PFSK-1 (cell line): ENCODE measurements around the gene BNIP5.

Source experiments
- FOXP2 ChIP-seq: optimal IDR thresholded peaks from 2 replicates; pipeline ENCODE3; 2011; ENCODE audit warnings: borderline replicate concordance, control low read depth, inconsistent platforms; ENCODE audit not compliant: insufficient read depth; ENCODE audit errors: extremely low read length, extremely low read depth
- POLR2AphosphoS5 ChIP-seq: IDR thresholded peaks from 2 replicates; pipeline ENCODE4 v1.6.1; 2012; ENCODE audit warnings: low read depth, mild to moderate bottlenecking, control low read depth, low read length, moderate library complexity
- REST ChIP-seq, 2 experiments: IDR thresholded peaks; 2 replicates each; pipeline versions ENCODE4 v1.6.1 to v1.8.0; 2011 to 2012; ENCODE audit warnings: low read depth in 2 of 2, low read length in 2 of 2, control low read depth in 1 of 2, inconsistent platforms in 1 of 2, mild to moderate bottlenecking in 1 of 2, moderate library complexity in 1 of 2; ENCODE audit not compliant: insufficient read depth in 1 of 2
- SIN3A ChIP-seq: IDR thresholded peaks from 2 replicates; pipeline ENCODE4 v1.6.1; 2012; ENCODE audit warnings: mild to moderate bottlenecking, low read length, moderate library complexity, borderline replicate concordance; ENCODE audit not compliant: insufficient read depth
- TAF1 ChIP-seq: IDR thresholded peaks from 2 replicates; pipeline ENCODE4 v1.6.1; 2012; ENCODE audit warnings: low read length, control low read depth, borderline replicate concordance; ENCODE audit not compliant: insufficient read depth

BNIP5 gene

DNA sequence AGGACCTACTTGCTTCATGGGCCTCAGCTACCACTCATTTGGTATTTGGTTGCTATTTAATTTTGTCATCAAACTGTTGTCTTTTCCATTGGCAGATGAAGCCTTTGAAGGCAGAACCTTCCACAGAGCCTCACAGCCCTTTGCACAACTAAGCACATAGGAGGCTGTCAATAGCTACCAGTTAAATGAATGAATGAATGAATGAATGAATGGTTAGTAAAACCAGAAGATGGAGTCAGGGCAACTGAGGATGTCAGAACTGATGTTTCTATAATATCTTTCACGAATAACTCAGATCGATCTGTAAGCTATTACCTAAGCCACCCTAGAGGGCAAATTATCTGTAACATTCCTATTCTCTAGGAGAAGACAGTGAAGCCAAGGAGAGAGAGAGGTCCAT is 19.1 kb downstream of the BNIP5 start:
- no peak for TF ChIP-seq TAF1
- no peak for TF ChIP-seq SIN3A

GRCh38 chr6:36315921-36316320 is 20.8 kb downstream of the BNIP5 start:
- TF ChIP-seq FOXP2, result no peak
- no peak for TF ChIP-seq REST (IDR thresholded peaks at IDR 0.05; ENCODE audit: insufficient read depth in 1 of 2, low read depth in 2 of 2, low read length in 2 of 2)
- no peak for TF ChIP-seq TAF1
- TF ChIP-seq POLR2AphosphoS5, result no peak
- TF ChIP-seq SIN3A, result no peak

DNA sequence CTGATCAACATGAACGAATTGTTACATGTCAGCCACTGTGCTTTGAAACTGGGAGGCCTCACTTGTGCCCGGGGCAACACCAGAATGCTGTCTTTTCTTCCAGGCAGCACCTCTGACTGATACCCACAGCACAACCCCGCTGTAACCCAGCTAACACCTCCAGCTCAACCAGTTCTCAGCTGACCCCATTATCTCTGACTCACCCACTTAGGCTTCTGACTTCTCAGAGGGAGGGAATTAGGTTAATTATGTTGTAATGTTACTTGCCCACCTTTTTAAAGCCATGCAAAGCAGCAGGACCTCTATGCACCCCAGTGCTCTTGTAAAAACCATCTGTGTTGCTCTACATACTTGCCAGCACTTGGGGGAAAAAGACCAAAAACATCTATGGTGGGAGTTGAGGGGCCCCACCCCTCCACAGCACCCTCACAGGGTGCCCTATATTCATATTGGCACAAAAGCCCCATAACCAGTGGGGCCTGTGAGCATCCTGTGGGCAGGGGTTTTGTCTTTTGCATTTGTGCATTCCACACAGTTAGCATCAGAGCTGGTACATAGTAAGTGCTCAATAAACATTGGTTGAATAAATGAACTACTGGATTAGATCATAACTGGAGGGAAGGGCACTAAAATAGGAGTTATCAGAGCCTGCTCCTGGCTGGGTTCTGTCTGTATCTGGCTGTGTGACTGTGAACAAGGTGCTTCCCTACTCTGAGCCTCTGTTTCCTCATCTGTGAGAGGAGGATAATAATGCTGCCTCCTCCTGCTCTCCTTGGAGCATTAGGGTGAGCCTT is 22.3 kb downstream of the BNIP5 start:
- TF ChIP-seq TAF1 (no peak), SIN3A (no peak), REST (IDR thresholded peaks at IDR 0.05; ENCODE audit: insufficient read depth in 1 of 2, low read depth in 2 of 2, low read length in 2 of 2) (no peak), POLR2AphosphoS5 (no peak), FOXP2 (no peak)

DNA sequence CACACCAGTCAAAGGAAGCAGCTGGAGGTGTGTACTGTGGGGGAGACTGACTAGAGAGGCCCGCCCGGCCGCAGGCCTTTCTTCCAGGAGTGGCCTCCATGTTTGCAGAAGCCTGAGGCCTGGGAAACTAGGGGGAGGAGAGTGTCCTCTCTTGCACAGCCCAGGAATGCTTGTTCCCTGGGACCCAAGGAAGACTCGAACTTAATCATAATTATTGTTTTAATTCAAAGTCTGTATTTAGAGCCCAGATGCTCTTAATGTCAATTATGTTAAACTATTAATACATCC is 23.1 kb downstream of the BNIP5 start:
- TF ChIP-seq REST (IDR thresholded peaks at IDR 0.05; ENCODE audit: insufficient read depth in 1 of 2, low read depth in 2 of 2, low read length in 2 of 2) (no peak), POLR2AphosphoS5 (no peak), SIN3A (no peak), TAF1 (no peak), FOXP2 (no peak)

DNA sequence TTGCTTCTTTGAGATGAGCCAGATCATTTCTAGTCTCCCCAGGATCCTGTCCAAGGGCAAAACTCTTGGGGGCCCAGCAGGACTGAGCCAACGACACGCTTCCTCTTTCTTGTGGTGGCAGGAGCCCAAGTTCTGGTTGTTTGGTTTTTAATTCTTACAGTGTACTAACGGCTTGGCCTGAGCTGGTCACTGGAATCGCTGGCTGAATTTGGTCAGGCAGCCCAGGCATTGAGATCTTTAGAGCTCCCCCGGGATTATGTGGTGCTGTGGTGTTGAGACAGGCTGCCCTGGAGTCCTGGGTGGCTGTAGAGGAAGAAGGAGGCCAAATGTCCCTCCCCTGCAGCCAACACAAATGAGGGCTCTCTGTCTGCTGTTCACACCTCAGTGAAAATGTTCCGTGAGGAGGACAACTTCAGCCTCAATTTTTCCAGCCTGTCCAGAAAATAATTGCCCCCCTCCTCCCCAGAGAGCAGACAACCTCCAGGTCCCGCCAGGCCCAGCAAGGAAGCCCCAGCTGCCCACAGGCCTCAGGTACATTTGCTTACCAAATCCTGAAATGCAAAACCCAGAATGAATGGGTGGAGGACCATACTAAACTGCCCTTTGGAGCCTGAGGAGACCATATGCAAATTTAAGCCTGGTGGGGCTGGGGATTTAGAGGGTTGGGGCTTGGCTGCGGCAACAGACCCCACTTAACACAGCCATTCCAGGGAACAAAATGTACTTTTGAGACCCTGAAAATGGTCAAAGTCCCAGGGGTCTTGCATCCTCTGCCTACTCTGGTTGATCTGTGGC is 23.6 kb downstream of the BNIP5 start:
- TF ChIP-seq REST (IDR thresholded peaks at IDR 0.05; ENCODE audit: insufficient read depth in 1 of 2, low read depth in 2 of 2, low read length in 2 of 2), result no peak
